Stimulated activated memory B cell treated with anti-CD40 and anti-IgM and Interleukin-4, amounts not matched to agents 10 μg/mL and 1 μg/mL and 100 μg/mL, for 72 hours (primary cell): ENCODE data around the gene ERC2.
A peak's percentile ranks its signal among the peaks of the same experiment; 100 is the strongest.
"Not testable (repeated sequence)": the region's sequence is repeated elsewhere in the genome, so short reads cannot be mapped to it uniquely, and the experiment has no call there.

Source experiments
- ATAC-seq: fragments of 150-1000 bp; cut with Tn5 transposase; 2 replicates; pipeline ENCODE4 v1.10.0; 2021
- H3K27ac Mint-ChIP-seq: one replicate; pipeline ENCODE4 v1.8.0; 2022; ENCODE audit warnings: mild to moderate bottlenecking, mixed read lengths
- H3K27me3 Mint-ChIP-seq: one replicate; pipeline ENCODE4 v1.8.0; 2022; ENCODE audit warnings: mixed read lengths
- H3K36me3 Mint-ChIP-seq: one replicate; pipeline ENCODE4 v1.8.0; 2022; ENCODE audit warnings: mixed read lengths
- H3K4me1 Mint-ChIP-seq: one replicate; pipeline ENCODE4 v1.8.0; 2022; ENCODE audit warnings: mixed read lengths
- H3K4me3 Mint-ChIP-seq: one replicate; pipeline ENCODE4 v1.8.0; 2022; ENCODE audit warnings: mild to moderate bottlenecking, moderate library complexity, mixed read lengths
- H3K9me3 Mint-ChIP-seq: one replicate; pipeline ENCODE4 v1.8.0; 2022; ENCODE audit warnings: mixed read lengths

ERC2 gene

GRCh38 chr3:56019490-56020146, 448.6 kb downstream of the ERC2 start:
- Mint-ChIP-seq H3K4me1 (no peaks in the 10 kb centered on the region), H3K36me3 (no peaks in the 10 kb centered on the region), H3K27ac (no peak overlapping the region), H3K4me3 (no peak overlapping the region), H3K27me3 (no peaks in the 10 kb centered on the region), H3K9me3 (no peaks in the 10 kb centered on the region)
- ATAC-seq = no peak

- H3K36me3 Mint-ChIP-seq, ATAC-seq, H3K9me3 Mint-ChIP-seq, H3K4me1 Mint-ChIP-seq, H3K27me3 Mint-ChIP-seq, H3K27ac Mint-ChIP-seq, H3K4me3 Mint-ChIP-seq: not testable (repeated sequence)
These were observed 452.9 kb downstream of the ERC2 start for GRCh38 chr3:56015374-56015773.

- Mint-ChIP-seq H3K4me1 (no peaks in the 10 kb centered on the region), H3K9me3 (no peaks in the 10 kb centered on the region), H3K36me3 (no peaks in the 10 kb centered on the region), H3K27me3 (no peaks in the 10 kb centered on the region), H3K27ac (no peak overlapping the region), H3K4me3 (no peak overlapping the region)
- no peak for ATAC-seq
These were observed 455.5 kb downstream of the ERC2 start for GRCh38 chr3:56012721-56013120.

GRCh38 chr3:56005196-56005805, 463.0 kb downstream of the ERC2 start:
- H3K27ac Mint-ChIP-seq = no peak overlapping the region
- no peaks in the 10 kb centered on the region for H3K27me3 Mint-ChIP-seq
- H3K4me3 Mint-ChIP-seq = no peak overlapping the region
- H3K4me1 Mint-ChIP-seq = no peaks in the 10 kb centered on the region
- no peak for ATAC-seq
- H3K9me3 Mint-ChIP-seq = no peaks in the 10 kb centered on the region
- H3K36me3 Mint-ChIP-seq = no peaks in the 10 kb centered on the region

- no peak for ATAC-seq
- H3K4me3 Mint-ChIP-seq = no peak overlapping the region
- H3K9me3 Mint-ChIP-seq = no peaks in the 10 kb centered on the region
- H3K36me3 Mint-ChIP-seq = no peaks in the 10 kb centered on the region
- no peak overlapping the region for H3K27ac Mint-ChIP-seq
- no peaks in the 10 kb centered on the region for H3K4me1 Mint-ChIP-seq
- H3K27me3 Mint-ChIP-seq = no peaks in the 10 kb centered on the region
These were observed 465.1 kb downstream of the ERC2 start for GRCh38 chr3:56003129-56003528.

GRCh38 chr3:56001991-56002390, 466.3 kb downstream of the ERC2 start:
- Mint-ChIP-seq H3K27me3 (no peaks in the 10 kb centered on the region), H3K4me1 (no peaks in the 10 kb centered on the region), H3K27ac (no peak overlapping the region), H3K36me3 (no peaks in the 10 kb centered on the region), H3K9me3 (no peaks in the 10 kb centered on the region), H3K4me3 (no peak overlapping the region)
- ATAC-seq = no peak

- no peak for ATAC-seq
- Mint-ChIP-seq H3K36me3 (no peaks in the 10 kb centered on the region), H3K27me3 (no peaks in the 10 kb centered on the region), H3K27ac (no peak overlapping the region), H3K4me1 (no peaks in the 10 kb centered on the region), H3K4me3 (no peak overlapping the region), H3K9me3 (no peaks in the 10 kb centered on the region)
These were observed 466.7 kb downstream of the ERC2 start for GRCh38 chr3:56001537-56001936.

GRCh38 chr3:55989366-55989765, 478.9 kb downstream of the ERC2 start:
- Mint-ChIP-seq H3K27me3 (no peaks in the 10 kb centered on the region), H3K4me3 (no peak overlapping the region), H3K9me3 (no peaks in the 10 kb centered on the region), H3K27ac (no peak overlapping the region), H3K4me1 (no peaks in the 10 kb centered on the region), H3K36me3 (no peaks in the 10 kb centered on the region)
- no peak for ATAC-seq

GRCh38 chr3:55988905-55989304, 479.4 kb downstream of the ERC2 start:
- Mint-ChIP-seq H3K4me3 (no peak overlapping the region), H3K27ac (no peak overlapping the region), H3K36me3 (no peaks in the 10 kb centered on the region), H3K9me3 (no peaks in the 10 kb centered on the region), H3K4me1 (no peaks in the 10 kb centered on the region), H3K27me3 (no peaks in the 10 kb centered on the region)
- ATAC-seq = no peak

- Mint-ChIP-seq H3K4me3 (no peak overlapping the region), H3K4me1 (no peaks in the 10 kb centered on the region), H3K27me3 (no peaks in the 10 kb centered on the region), H3K9me3 (peaks cover 2% of the 10 kb centered on the region), H3K36me3 (no peaks in the 10 kb centered on the region), H3K27ac (no peak overlapping the region)
- ATAC-seq = no peak
These were observed 483.6 kb downstream of the ERC2 start for GRCh38 chr3:55984626-55985025.

GRCh38 chr3:55978953-55979352, 489.3 kb downstream of the ERC2 start:
- ATAC-seq = no peak
- Mint-ChIP-seq H3K4me1 (no peaks in the 10 kb centered on the region), H3K27ac (no peak overlapping the region), H3K27me3 (no peaks in the 10 kb centered on the region), H3K9me3 (peaks cover 5% of the 10 kb centered on the region), H3K4me3 (no peak overlapping the region), H3K36me3 (no peaks in the 10 kb centered on the region)

GRCh38 chr3:55974421-55975165, 493.7 kb downstream of the ERC2 start:
- Mint-ChIP-seq H3K27me3 (no peaks in the 10 kb centered on the region), H3K4me3 (no peak overlapping the region), H3K4me1 (no peaks in the 10 kb centered on the region), H3K9me3 (peaks cover 3% of the 10 kb centered on the region), H3K27ac (no peak overlapping the region), H3K36me3 (no peaks in the 10 kb centered on the region)
- ATAC-seq = no peak

- H3K27ac Mint-ChIP-seq = no peak overlapping the region
- no peaks in the 10 kb centered on the region for H3K27me3 Mint-ChIP-seq
- no peak for ATAC-seq
- H3K36me3 Mint-ChIP-seq = no peaks in the 10 kb centered on the region
- no peak overlapping the region for H3K4me3 Mint-ChIP-seq
- peaks cover 8% of the 10 kb centered on the region for H3K4me1 Mint-ChIP-seq
- H3K9me3 Mint-ChIP-seq = peaks cover 3% of the 10 kb centered on the region
These were observed 498.6 kb downstream of the ERC2 start for GRCh38 chr3:55969634-55970033.

GRCh38 chr3:55968331-55968730, 499.9 kb downstream of the ERC2 start:
- H3K36me3 Mint-ChIP-seq = no peaks in the 10 kb centered on the region
- H3K27me3 Mint-ChIP-seq = no peaks in the 10 kb centered on the region
- H3K27ac Mint-ChIP-seq = no peak overlapping the region
- no peak overlapping the region for H3K4me3 Mint-ChIP-seq
- H3K4me1 Mint-ChIP-seq = peaks cover 8% of the 10 kb centered on the region
- no peak for ATAC-seq
- H3K9me3 Mint-ChIP-seq = peaks cover 3% of the 10 kb centered on the region

- H3K27me3 Mint-ChIP-seq = no peaks in the 10 kb centered on the region
- H3K4me3 Mint-ChIP-seq = no peak overlapping the region
- no peak for ATAC-seq
- peaks cover 6% of the 10 kb centered on the region for H3K9me3 Mint-ChIP-seq
- H3K27ac Mint-ChIP-seq = no peak overlapping the region
- H3K4me1 Mint-ChIP-seq = peaks cover 8% of the 10 kb centered on the region
- H3K36me3 Mint-ChIP-seq = no peaks in the 10 kb centered on the region
These were observed 501.7 kb downstream of the ERC2 start for GRCh38 chr3:55966566-55966965.

GRCh38 chr3:55965776-55966175, 502.5 kb downstream of the ERC2 start:
- no peak overlapping the region for H3K27ac Mint-ChIP-seq

More at GRCh38 chr3:55965776-55966175, 502.5 kb downstream of the ERC2 start:
- peaks cover 6% of the 10 kb centered on the region for H3K9me3 Mint-ChIP-seq
- H3K4me1 Mint-ChIP-seq = peaks cover 8% of the 10 kb centered on the region
- peak; percentile 78 for ATAC-seq
- H3K36me3 Mint-ChIP-seq = no peaks in the 10 kb centered on the region
- no peak overlapping the region for H3K4me3 Mint-ChIP-seq
- H3K27me3 Mint-ChIP-seq = no peaks in the 10 kb centered on the region
